A673 (cell line): ENCODE data around the gene LGR6.

Experiments used
- EZH2 ChIP-seq: fragments of 200-600 bp; sonication (generic); IDR thresholded peaks from 2 replicates; pipeline ENCODE4 v1.6.1; 2017; ENCODE audit warnings: borderline replicate concordance, low read depth, mild to moderate bottlenecking, mixed read lengths, antibody characterized with exemption, low read length; ENCODE audit not compliant: poor library complexity, severe bottlenecking
- TF ChIP-seq, protein P1 (sequence below): fragments of 300-800, 200-600 bp; sonication (generic); conservative IDR thresholded peaks from 2 replicates; pipeline ENCODE4 v1.5.1; 2017; ENCODE audit warnings: low read depth, mild to moderate bottlenecking, antibody characterized with exemption, low read length, moderate library complexity, mixed read lengths

DNA sequence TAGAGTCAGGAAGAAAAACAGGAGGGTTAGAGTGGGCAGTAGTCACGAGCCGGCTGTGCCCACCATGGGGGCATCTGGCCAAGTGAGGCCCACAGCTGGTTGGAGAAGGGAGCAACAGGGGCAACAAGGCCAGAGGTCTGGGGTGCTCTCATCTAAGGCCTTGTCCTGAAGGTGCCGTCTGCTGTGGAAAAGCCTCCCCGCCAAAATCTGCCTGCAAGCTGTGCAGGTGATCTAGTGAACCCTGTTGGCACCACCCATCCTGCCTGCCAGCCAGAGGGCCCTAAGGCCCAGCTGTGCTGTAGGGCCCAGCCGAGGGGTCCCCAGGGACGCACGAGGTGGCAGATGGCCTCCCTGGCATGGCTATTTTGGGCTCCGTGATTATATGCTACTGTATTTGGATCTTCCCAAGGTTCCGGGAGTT lies 51.3 kb downstream of the LGR6 start:
- TF ChIP-seq, protein P1, sequence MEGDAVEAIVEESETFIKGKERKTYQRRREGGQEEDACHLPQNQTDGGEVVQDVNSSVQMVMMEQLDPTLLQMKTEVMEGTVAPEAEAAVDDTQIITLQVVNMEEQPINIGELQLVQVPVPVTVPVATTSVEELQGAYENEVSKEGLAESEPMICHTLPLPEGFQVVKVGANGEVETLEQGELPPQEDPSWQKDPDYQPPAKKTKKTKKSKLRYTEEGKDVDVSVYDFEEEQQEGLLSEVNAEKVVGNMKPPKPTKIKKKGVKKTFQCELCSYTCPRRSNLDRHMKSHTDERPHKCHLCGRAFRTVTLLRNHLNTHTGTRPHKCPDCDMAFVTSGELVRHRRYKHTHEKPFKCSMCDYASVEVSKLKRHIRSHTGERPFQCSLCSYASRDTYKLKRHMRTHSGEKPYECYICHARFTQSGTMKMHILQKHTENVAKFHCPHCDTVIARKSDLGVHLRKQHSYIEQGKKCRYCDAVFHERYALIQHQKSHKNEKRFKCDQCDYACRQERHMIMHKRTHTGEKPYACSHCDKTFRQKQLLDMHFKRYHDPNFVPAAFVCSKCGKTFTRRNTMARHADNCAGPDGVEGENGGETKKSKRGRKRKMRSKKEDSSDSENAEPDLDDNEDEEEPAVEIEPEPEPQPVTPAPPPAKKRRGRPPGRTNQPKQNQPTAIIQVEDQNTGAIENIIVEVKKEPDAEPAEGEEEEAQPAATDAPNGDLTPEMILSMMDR: no peak
- TF ChIP-seq EZH2: no peak
